GM12872 (cell line): Measurements from ENCODE around the gene TLE6.

ENCODE experiments used
- CTCF ChIP-seq: IDR thresholded peaks from 3 replicates; pipeline ENCODE4 v1.5.1; 2011; ENCODE audit warnings: low read depth, mild to moderate bottlenecking, low read length, moderate library complexity; ENCODE audit not compliant: insufficient read depth

TLE6 gene

GRCh38 chr19:2997720-2998119 is 20.4 kb downstream of the TLE6 start:
- TF ChIP-seq CTCF: no peak

- TF ChIP-seq CTCF: no peak
These were observed 21.3 kb downstream of the TLE6 start for GRCh38 chr19:2998642-2999041.

- TF ChIP-seq CTCF: no peak
These were observed 24.0 kb downstream of the TLE6 start for GRCh38 chr19:3001235-3001800.

GRCh38 chr19:3003046-3003445 is 25.7 kb downstream of the TLE6 start:
- TF ChIP-seq CTCF: no peak

- no peak for TF ChIP-seq CTCF
These were observed 27.2 kb downstream of the TLE6 start for GRCh38 chr19:3004522-3004921.

- TF ChIP-seq CTCF: no peak
These were observed 28.0 kb downstream of the TLE6 start for GRCh38 chr19:3005345-3005744.

- TF ChIP-seq CTCF: no peak
These were observed 28.9 kb downstream of the TLE6 start for GRCh38 chr19:3006075-3006767.

- TF ChIP-seq CTCF: no peak
These were observed 30.6 kb downstream of the TLE6 start for GRCh38 chr19:3007975-3008374.
